AG10803 (cell line): ENCODE data around the gene PGGHG.
"Not testable (repeated sequence)": the region's sequence is repeated elsewhere in the genome, so short reads cannot be mapped to it uniquely, and the experiment has no call there.

Source experiments
- DNase-seq: peaks from one replicate; pipeline ENCODE4 v3.0.0; 2010; ENCODE audit warnings: low read depth
- H3K4me3 ChIP-seq: 2 replicates; pipeline ENCODE4 v1.5.1; 2011; ENCODE audit warnings: mild to moderate bottlenecking, low read length, control low read depth
- TF ChIP-seq, protein P1 (sequence below): conservative IDR thresholded peaks from 2 replicates; pipeline ENCODE4 v1.5.1; 2011; ENCODE audit warnings: mild to moderate bottlenecking, low read length, control low read depth, inconsistent platforms

Gene PGGHG

DNA sequence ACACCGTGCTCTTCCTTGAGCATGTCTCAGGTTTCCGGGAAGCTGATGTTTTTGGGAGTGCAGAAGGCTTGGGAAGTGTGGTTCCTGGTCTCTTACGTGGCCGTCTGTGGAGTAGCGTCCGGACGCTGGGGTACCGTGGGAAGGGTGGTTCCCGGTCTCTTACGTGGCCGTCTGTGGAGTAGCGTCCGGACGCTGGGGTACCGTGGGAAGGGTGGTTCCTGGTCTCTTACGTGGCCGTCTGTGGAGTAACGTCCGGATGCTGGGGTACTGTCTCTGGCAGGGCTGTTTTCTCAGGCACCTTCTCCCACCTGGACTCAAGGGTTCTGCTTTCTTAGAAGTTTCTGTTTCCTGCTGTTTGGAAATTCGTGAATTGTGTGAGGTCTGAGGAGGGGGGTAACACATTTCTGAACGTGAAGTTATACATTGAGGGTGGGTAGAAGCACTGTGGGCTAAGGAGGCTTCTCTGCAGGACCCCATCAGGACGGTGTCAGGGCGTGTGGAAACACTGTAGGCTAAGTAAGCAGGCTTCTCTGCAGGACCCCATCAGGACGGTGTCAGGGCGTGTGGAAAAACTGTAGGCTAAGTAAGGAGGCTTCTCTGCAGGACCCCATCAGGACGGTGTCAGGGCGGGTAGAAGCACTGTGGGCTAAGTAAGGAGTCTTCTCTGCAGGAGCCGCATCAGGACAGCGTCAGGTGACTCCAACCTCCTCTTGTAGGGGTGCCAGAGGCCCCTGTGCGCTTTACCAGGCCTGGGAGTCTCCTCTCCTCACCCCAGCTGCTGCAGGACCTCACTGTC, 37.1 kb downstream of the PGGHG start:
- H3K4me3 ChIP-seq = no peak overlapping the region
- TF ChIP-seq, protein P1, sequence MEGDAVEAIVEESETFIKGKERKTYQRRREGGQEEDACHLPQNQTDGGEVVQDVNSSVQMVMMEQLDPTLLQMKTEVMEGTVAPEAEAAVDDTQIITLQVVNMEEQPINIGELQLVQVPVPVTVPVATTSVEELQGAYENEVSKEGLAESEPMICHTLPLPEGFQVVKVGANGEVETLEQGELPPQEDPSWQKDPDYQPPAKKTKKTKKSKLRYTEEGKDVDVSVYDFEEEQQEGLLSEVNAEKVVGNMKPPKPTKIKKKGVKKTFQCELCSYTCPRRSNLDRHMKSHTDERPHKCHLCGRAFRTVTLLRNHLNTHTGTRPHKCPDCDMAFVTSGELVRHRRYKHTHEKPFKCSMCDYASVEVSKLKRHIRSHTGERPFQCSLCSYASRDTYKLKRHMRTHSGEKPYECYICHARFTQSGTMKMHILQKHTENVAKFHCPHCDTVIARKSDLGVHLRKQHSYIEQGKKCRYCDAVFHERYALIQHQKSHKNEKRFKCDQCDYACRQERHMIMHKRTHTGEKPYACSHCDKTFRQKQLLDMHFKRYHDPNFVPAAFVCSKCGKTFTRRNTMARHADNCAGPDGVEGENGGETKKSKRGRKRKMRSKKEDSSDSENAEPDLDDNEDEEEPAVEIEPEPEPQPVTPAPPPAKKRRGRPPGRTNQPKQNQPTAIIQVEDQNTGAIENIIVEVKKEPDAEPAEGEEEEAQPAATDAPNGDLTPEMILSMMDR = no peak
- DNase-seq = no peak

DNA sequence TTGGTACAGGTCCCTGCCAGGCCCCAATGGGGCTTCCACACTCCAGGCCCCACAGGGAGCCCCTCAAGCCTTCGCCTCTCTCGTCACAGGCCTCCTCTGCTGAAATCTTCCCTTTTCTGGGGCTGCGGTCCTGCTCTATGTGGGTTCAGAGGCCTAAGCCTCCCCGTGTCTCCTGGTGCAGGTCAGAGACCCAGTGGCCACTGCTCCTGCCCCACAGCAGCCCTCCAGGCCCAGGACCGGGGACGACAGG, 37.6 kb downstream of the PGGHG start:
- TF ChIP-seq, protein P1 = no peak
- DNase-seq = no peak
- no peak overlapping the region for H3K4me3 ChIP-seq

DNA sequence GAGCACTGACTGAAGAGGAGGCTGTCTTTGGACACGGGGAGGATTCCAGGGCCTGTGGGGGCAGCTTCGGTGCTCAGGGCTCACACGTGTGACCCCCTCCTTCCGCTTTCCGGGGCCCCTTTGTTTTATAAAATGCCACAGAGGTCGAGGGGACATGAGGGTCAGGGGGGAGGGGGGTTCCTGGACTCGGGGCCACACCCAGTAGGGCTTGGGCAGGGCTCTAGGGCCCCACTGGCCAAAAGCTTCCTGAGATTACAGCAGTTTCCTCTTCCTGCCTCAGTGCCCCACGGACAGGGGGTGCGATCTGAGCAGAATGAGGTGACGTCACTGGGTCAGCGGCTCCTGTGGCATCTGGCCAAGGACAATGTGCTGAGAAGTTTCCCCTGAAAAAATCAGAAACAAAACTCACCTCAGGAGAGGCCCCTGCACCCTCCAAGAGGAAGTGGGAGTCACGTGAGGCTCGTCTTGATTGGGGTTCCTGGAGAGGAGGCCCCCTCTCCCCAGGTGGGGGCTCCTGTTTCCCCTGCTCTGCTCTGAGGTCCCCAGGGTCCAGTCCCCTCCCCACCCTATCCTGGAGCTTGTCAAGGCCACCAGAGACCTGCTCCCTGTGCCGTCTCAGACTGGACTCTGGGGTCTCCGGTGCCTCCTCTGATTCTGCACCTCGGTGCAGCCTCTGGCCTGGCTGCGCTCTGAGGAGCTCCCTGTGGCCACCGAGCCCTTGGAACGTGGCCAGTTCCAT, 38.1 kb downstream of the PGGHG start:
- TF ChIP-seq, protein P1 = no peak
- DNase-seq = no peak
- H3K4me3 ChIP-seq = no peak overlapping the region

DNA sequence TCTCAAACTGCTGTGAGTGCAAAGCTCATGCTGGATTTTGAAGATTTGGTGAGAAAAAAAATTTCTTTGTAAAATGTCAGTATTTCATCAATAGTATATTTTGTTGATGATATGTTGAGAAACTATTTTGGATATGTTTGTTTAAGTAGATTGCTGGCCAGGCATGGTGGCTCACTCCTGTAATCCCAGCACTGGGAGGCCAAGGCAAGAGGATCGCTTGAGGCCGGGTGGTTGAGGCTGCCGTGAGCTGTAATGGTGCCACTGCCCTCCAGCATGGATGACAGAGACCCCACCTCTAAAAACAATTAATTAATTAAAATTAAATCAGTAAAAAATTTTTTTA, 38.6 kb downstream of the PGGHG start:
- no peak overlapping the region for H3K4me3 ChIP-seq
- TF ChIP-seq, protein P1 = no peak
- DNase-seq = no peak

DNA sequence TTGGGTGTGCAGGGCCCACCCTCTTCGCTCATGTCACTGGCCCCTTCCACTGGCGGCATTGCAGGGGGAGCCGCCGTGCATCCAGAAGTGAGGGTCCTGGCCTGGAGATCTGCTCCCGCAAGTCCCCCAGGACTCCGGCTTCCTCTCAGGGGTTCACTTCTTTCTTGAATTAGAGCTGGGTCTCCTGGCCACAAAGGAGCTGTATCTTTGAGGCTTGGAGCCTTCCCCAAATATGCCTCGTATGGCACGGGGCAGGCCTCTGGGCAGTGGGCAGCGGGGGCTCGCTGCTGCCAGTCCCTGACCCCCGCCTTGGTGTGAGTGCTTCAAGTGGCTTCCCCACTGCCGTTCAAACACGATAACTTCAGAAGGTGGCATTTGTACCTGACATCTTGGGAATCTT, 39.1 kb downstream of the PGGHG start:
- TF ChIP-seq, protein P1 = no peak
- DNase-seq = no peak
- no peak overlapping the region for H3K4me3 ChIP-seq

DNA sequence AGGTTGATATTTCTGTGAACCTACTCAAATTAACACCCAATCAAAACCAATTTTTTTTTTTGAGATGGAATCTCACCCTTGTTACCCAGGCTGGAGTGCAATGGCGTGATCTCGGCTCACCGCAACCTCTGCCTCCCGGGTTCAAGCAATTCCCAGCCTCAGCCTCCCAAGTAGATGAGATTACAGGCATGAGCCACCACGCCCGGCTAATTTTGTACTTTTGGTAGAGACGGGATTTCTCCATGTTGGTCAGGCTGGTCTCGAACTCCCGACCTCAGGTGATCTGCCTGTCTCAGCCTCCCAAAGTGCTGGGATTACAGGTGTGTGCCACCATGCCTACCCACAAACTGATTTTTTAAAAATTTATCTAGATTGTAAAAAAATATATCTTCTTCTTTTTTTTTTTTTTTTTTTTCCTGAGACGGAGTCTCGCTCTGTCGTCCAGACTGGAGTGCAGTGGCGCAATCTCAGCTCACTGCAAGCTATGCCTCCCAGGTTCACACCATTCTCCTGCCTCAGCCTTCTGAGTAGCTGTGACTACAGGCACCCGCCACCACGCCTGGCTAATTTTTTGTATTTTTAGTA, 39.7 kb downstream of the PGGHG start:
- not testable (repeated sequence) for DNase-seq, H3K4me3 ChIP-seq

DNA sequence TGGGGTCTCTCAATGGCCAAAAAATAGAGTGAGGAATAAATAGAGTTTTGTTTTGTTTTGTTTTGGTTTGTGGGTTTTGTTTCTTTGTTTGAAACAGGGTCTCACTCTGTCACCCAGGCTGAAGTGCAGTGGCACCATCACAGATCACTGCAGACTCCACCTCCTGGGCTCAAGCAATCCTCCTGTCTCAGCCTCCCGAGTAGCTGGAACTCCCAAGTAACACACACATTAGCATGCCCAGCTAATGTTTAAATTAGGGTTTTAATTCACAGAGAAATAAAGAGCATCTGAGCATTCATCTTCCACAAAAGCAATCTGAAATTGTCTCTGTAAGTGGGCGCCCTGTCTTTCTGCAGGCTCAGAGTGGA, 40.9 kb downstream of the PGGHG start:
- H3K4me3 ChIP-seq = no peak overlapping the region
- DNase-seq = no peak
- TF ChIP-seq, protein P1 = no peak
